ENCODE measurements around the gene NPTN. TPM values are rescaled to one million over a fixed set of nuclear protein-coding genes. Genes with fewer than 3 reads are reported as not detected.

The NPTN gene
- polyA plus RNA-seq, 1 experiment: 195 TPM

GRCh38 chr15:73617301-73617831, 15.8 kb downstream of the NPTN start:
- H3K9me3 ChIP-seq (ENCODE audit: control insufficient read depth, insufficient read depth, low read length): no peaks in the 10 kb centered on the region
- POLR2A ChIA-PET: interaction anchor here (0.7 kb wide), 1 partner anchor 44 kb away, joined by 3 read pairs; no protein-coding TSS in a partner anchor
- H3K27me3 ChIP-seq (ENCODE audit: control insufficient read depth, insufficient read depth, low read length): no peaks in the 10 kb centered on the region
- H3K27ac ChIP-seq (ENCODE audit: low read depth, low read length): no peak overlapping the region
- CTCF ChIA-PET: interaction anchor here (1.6 to 13.6 kb wide), 4 partner anchors 18 to 83 kb away, joined by 5 to 138 read pairs (median 9); partner anchors contain the start of gene NPTN
- DNase-seq (ENCODE audit: low read depth, low spot score): no peak
- H3K4me3 ChIP-seq (ENCODE audit: low read depth, low read length): no peak overlapping the region
- no peak for TF ChIP-seq CTCF (IDR thresholded peaks at IDR 0.05; ENCODE audit: low read depth, low read length)

GRCh38 chr15:73608941-73609340, 24.2 kb downstream of the NPTN start:
- no peak for TF ChIP-seq CTCF (IDR thresholded peaks at IDR 0.05; ENCODE audit: low read depth, low read length)
- ChIA-PET CTCF (interaction anchor here (4.3 to 5.8 kb wide), 2 partner anchors 26 to 49 kb away, joined by 15 to 69 read pairs; partner anchors contain the start of gene NPTN), POLR2A (interaction anchor here (0.6 to 1.5 kb wide), 2 partner anchors 18 to 23 kb away, joined by 3 read pairs; no protein-coding TSS in a partner anchor)
- H3K4me3 ChIP-seq (ENCODE audit: low read depth, low read length): no peak overlapping the region
- peak overlapping the region; percentile 54 for H3K27ac ChIP-seq (ENCODE audit: low read depth, low read length)
- H3K9me3 ChIP-seq (ENCODE audit: control insufficient read depth, insufficient read depth, low read length): no peaks in the 10 kb centered on the region
- no peak for DNase-seq (ENCODE audit: low read depth, low spot score)
- no peaks in the 10 kb centered on the region for H3K27me3 ChIP-seq (ENCODE audit: control insufficient read depth, insufficient read depth, low read length)

GRCh38 chr15:73608475-73608874, 24.7 kb downstream of the NPTN start:
- Histone ChIP-seq H3K27me3 (ENCODE audit: control insufficient read depth, insufficient read depth, low read length) (no peaks in the 10 kb centered on the region), H3K4me3 (ENCODE audit: low read depth, low read length) (no peak overlapping the region), H3K27ac (ENCODE audit: low read depth, low read length) (no peak overlapping the region), H3K9me3 (ENCODE audit: control insufficient read depth, insufficient read depth, low read length) (no peaks in the 10 kb centered on the region)
- POLR2A ChIA-PET: interaction anchor here (1.5 kb wide), 1 partner anchor 24 kb away, joined by 3 read pairs; no protein-coding TSS in a partner anchor
- DNase-seq (ENCODE audit: low read depth, low spot score): no peak
- no peak for TF ChIP-seq CTCF (IDR thresholded peaks at IDR 0.05; ENCODE audit: low read depth, low read length)
- CTCF ChIA-PET: interaction anchor here (1.0 to 5.8 kb wide), 3 partner anchors 27 to 91 kb away, joined by 3 to 69 read pairs (median 15); partner anchors contain the start of gene NPTN

GRCh38 chr15:73607843-73608242, 25.3 kb downstream of the NPTN start:
- POLR2A ChIA-PET: interaction anchor here (1.5 kb wide), 1 partner anchor 24 kb away, joined by 3 read pairs; no protein-coding TSS in a partner anchor
- no peak overlapping the region for H3K4me3 ChIP-seq (ENCODE audit: low read depth, low read length)

More at GRCh38 chr15:73607843-73608242, 25.3 kb downstream of the NPTN start:
- TF ChIP-seq CTCF (IDR thresholded peaks at IDR 0.05; ENCODE audit: low read depth, low read length): no peak
- Histone ChIP-seq H3K27me3 (ENCODE audit: control insufficient read depth, insufficient read depth, low read length) (no peaks in the 10 kb centered on the region), H3K9me3 (ENCODE audit: control insufficient read depth, insufficient read depth, low read length) (no peaks in the 10 kb centered on the region), H3K27ac (ENCODE audit: low read depth, low read length) (no peak overlapping the region)
- CTCF ChIA-PET: interaction anchor here (0.9 to 5.8 kb wide), 5 partner anchors 24 to 92 kb away, joined by 3 to 69 read pairs (median 5); partner anchors contain the start of gene NPTN
- DNase-seq (ENCODE audit: low read depth, low spot score): no peak

Data from AG04450 (cell line).